Upper lobe of left lung (tissue), 4 donors: ENCODE measurements around the gene HSP90B1.

ENCODE experiments used
- EP300 ChIP-seq, 4 donors: sonication (generic); formaldehyde crosslinking; IDR thresholded peaks; one replicate each; pipeline ENCODE4 v1.5.1; 2017; ENCODE audit warnings: antibody characterized with exemption in 4 of 4, control low read depth in 2 of 4
- POLR2A ChIP-seq, 4 donors: fragments of 450-650 bp; IDR thresholded peaks; one replicate each; pipeline ENCODE4 v1.5.1; 2016 to 2017; ENCODE audit warnings: antibody characterized with exemption in 4 of 4, mild to moderate bottlenecking in 2 of 4
- POLR2AphosphoS5 ChIP-seq, 2 donors: sonication (generic); formaldehyde crosslinking; IDR thresholded peaks; one replicate each; pipeline ENCODE4 v1.5.1; 2017; ENCODE audit warnings: antibody characterized with exemption in 2 of 2
- TF ChIP-seq, protein P1 (sequence below), 6 experiments: fragments of 450-650 bp in 4 of 6; fragments of 200-600 bp in 2 of 6; sonication (generic) in 2 of 6; IDR thresholded peaks; one replicate each; pipeline ENCODE4 v1.5.1; 2016 to 2019; ENCODE audit warnings: antibody characterized with exemption in 6 of 6

DNA sequence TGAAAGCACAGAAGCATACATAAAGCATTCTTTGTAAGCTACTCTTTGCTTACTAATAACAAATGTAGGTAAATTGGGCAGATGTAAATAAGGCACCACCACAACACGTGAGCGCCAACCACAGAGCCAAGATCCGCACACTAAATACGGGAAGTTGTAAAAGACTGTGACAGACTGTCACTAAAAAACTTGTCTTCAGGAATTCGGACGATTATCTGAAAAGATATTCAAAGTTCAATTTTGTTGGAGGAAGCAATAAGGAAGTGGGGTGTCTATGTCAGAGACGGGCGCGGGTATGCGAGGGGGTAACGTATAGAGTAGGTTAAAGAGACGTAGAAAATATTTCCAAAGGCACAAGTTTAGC lies 1.5 kb upstream of the HSP90B1 start:
- no peak for TF ChIP-seq EP300 (IDR thresholded peaks at IDR 0.05)
- TF ChIP-seq, protein P1, sequence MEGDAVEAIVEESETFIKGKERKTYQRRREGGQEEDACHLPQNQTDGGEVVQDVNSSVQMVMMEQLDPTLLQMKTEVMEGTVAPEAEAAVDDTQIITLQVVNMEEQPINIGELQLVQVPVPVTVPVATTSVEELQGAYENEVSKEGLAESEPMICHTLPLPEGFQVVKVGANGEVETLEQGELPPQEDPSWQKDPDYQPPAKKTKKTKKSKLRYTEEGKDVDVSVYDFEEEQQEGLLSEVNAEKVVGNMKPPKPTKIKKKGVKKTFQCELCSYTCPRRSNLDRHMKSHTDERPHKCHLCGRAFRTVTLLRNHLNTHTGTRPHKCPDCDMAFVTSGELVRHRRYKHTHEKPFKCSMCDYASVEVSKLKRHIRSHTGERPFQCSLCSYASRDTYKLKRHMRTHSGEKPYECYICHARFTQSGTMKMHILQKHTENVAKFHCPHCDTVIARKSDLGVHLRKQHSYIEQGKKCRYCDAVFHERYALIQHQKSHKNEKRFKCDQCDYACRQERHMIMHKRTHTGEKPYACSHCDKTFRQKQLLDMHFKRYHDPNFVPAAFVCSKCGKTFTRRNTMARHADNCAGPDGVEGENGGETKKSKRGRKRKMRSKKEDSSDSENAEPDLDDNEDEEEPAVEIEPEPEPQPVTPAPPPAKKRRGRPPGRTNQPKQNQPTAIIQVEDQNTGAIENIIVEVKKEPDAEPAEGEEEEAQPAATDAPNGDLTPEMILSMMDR (IDR thresholded peaks at IDR 0.05): no peak
- no peak for TF ChIP-seq POLR2A (IDR thresholded peaks at IDR 0.05)
- no peak for TF ChIP-seq POLR2AphosphoS5 (IDR thresholded peaks at IDR 0.05)
